Measurements from ENCODE around the gene SLC6A8. TPM values are rescaled to one million over a fixed set of nuclear protein-coding genes. Genes with fewer than 3 reads are reported as not detected.

SLC6A8 gene
- 10 to 100 TPM; 25.4 to 95.4 TPM for total RNA-seq

GRCh38 chrX:153687121-153688039 lies at the start of gene SLC6A8:
Gene SLC6A8, plus strand, starts transcription at chrX:153687926. Its CDS starts 649 bp downstream, at chrX:153688575.
- peak; percentile 44 for TF ChIP-seq POLR2A (IDR thresholded peaks at IDR 0.05)
- no peak for TF ChIP-seq POLR2AphosphoS5 (IDR thresholded peaks at IDR 0.05)
- TF ChIP-seq CTCF (IDR thresholded peaks at IDR 0.05), result peak in 2 of 4 experiments; percentile 9 to 17
- H3K9me3 ChIP-seq, result no peaks in the 10 kb centered on the region
- DNase-seq (ENCODE audit: low spot score), result peak; percentile 65
- H3K36me3 ChIP-seq, result no peaks in the 10 kb centered on the region
- no peaks in the 10 kb centered on the region for H3K27me3 ChIP-seq (replicated peaks; ENCODE audit: insufficient read depth)
- no peaks in the 10 kb centered on the region for H3K4me1 ChIP-seq (replicated peaks)
- intact Hi-C loops (cut with DNase I), result no loop called here
- 0% methylated on average over 8 of the region's 66 CpGs for WGBS
- H3K27ac ChIP-seq, result peak within 1 kb of the TSS; percentile 54 to 85
- peak within 1 kb of the TSS; percentile 33 to 42 for H3K4me3 ChIP-seq

- H3K4me3 ChIP-seq, result no peak overlapping the region
- intact Hi-C loops (cut with DNase I), result no loop called here
Measured at GRCh38 chrX:153638041-153638371, 49.7 kb upstream of the SLC6A8 start.

GRCh38 chrX:153638436-153639176 lies 49.1 kb upstream of the SLC6A8 start:
- Histone ChIP-seq H3K36me3 (no peaks in the 10 kb centered on the region), H3K4me3 (no peak overlapping the region), H3K4me1 (replicated peaks) (no peaks in the 10 kb centered on the region), H3K27me3 (replicated peaks; ENCODE audit: insufficient read depth) (no peaks in the 10 kb centered on the region), H3K27ac (no peak overlapping the region), H3K9me3 (no peaks in the 10 kb centered on the region)
- DNase-seq (ENCODE audit: low spot score), result no peak
- TF ChIP-seq POLR2A (IDR thresholded peaks at IDR 0.05), result no peak
- no peak for TF ChIP-seq POLR2AphosphoS5 (IDR thresholded peaks at IDR 0.05)
- no peak for TF ChIP-seq CTCF (IDR thresholded peaks at IDR 0.05)
- intact Hi-C loops (cut with DNase I), result no loop called here
- 63% methylated on average over 9 of the region's 20 CpGs for WGBS

More at GRCh38 chrX:153638041-153638371, 49.7 kb upstream of the SLC6A8 start:
- WGBS, result 90% methylated on average over 5 of the region's 6 CpGs
- TF ChIP-seq POLR2AphosphoS5 (IDR thresholded peaks at IDR 0.05) (no peak), POLR2A (IDR thresholded peaks at IDR 0.05) (no peak), CTCF (IDR thresholded peaks at IDR 0.05) (no peak)
- no peak overlapping the region for H3K27ac ChIP-seq
- no peaks in the 10 kb centered on the region for H3K4me1 ChIP-seq (replicated peaks)
- no peaks in the 10 kb centered on the region for H3K27me3 ChIP-seq (replicated peaks; ENCODE audit: insufficient read depth)
- no peaks in the 10 kb centered on the region for H3K36me3 ChIP-seq
- no peaks in the 10 kb centered on the region for H3K9me3 ChIP-seq
- DNase-seq (ENCODE audit: low spot score), result no peak

GRCh38 chrX:153639177-153640044 lies 48.3 kb upstream of the SLC6A8 start:
- Histone ChIP-seq H3K27ac (no peak overlapping the region), H3K27me3 (replicated peaks; ENCODE audit: insufficient read depth) (no peaks in the 10 kb centered on the region), H3K4me3 (no peak overlapping the region), H3K36me3 (no peaks in the 10 kb centered on the region), H3K9me3 (no peaks in the 10 kb centered on the region), H3K4me1 (replicated peaks) (no peaks in the 10 kb centered on the region)
- no peak for DNase-seq (ENCODE audit: low spot score)
- WGBS, result 79% methylated on average over 15 of the region's 28 CpGs
- TF ChIP-seq POLR2A (IDR thresholded peaks at IDR 0.05) (no peak), CTCF (IDR thresholded peaks at IDR 0.05) (no peak), POLR2AphosphoS5 (IDR thresholded peaks at IDR 0.05) (no peak)
- intact Hi-C loops (cut with DNase I), result no loop called here

Data from prostate gland (tissue), 2 donors.